Progenitor cell of endocrine pancreas (in vitro differentiated cells): ENCODE measurements around the gene LTV1. TPM values are rescaled to one million over a fixed set of nuclear protein-coding genes. Genes with fewer than 3 reads are reported as not detected.

Experiments
- DNase-seq: peaks from one replicate; pipeline ENCODE4 v3.0.0; 2021; ENCODE audit warnings: low spot score; ENCODE audit not compliant: unreplicated experiment
- H3K27ac Mint-ChIP-seq: 2 replicates; pipeline ENCODE4 v1.8.0; 2021; ENCODE audit warnings: mild to moderate bottlenecking, moderate library complexity, mixed read lengths
- H3K27me3 Mint-ChIP-seq: 2 replicates; pipeline ENCODE4 v1.8.0; 2021; ENCODE audit warnings: mixed read lengths
- H3K36me3 Mint-ChIP-seq: 2 replicates; pipeline ENCODE4 v1.8.0; 2022; ENCODE audit warnings: mixed read lengths; ENCODE audit not compliant: insufficient read depth
- H3K4me1 Mint-ChIP-seq: 2 replicates; pipeline ENCODE4 v1.8.0; 2021; ENCODE audit warnings: low read depth, mixed read lengths
- H3K4me3 Mint-ChIP-seq: 2 replicates; pipeline ENCODE4 v1.8.0; 2021; ENCODE audit warnings: low read depth, mild to moderate bottlenecking, moderate library complexity, mixed read lengths
- H3K9me3 Mint-ChIP-seq: 2 replicates; pipeline ENCODE4 v1.8.0; 2021; ENCODE audit warnings: low read depth, mixed read lengths
- total RNA-seq: library from RNA; stranded (reverse); gene quantifications from 2 replicates; pipeline ENCODE4 v1.2.1, GENCODE V29; 2021
- TF ChIP-seq, protein P1 (sequence below): fragments of 200-600 bp; sonication (generic); IDR thresholded peaks from one replicate; pipeline ENCODE4 v1.5.0; 2021; ENCODE audit warnings: antibody characterized with exemption, mild to moderate bottlenecking; ENCODE audit not compliant: unreplicated experiment

LTV1 gene
- total RNA-seq, 1 donor from 2014 or later, result 21.8 TPM

GRCh38 chr6:143885116-143885515 is 42.0 kb downstream of the LTV1 start:
- TF ChIP-seq, protein P1, sequence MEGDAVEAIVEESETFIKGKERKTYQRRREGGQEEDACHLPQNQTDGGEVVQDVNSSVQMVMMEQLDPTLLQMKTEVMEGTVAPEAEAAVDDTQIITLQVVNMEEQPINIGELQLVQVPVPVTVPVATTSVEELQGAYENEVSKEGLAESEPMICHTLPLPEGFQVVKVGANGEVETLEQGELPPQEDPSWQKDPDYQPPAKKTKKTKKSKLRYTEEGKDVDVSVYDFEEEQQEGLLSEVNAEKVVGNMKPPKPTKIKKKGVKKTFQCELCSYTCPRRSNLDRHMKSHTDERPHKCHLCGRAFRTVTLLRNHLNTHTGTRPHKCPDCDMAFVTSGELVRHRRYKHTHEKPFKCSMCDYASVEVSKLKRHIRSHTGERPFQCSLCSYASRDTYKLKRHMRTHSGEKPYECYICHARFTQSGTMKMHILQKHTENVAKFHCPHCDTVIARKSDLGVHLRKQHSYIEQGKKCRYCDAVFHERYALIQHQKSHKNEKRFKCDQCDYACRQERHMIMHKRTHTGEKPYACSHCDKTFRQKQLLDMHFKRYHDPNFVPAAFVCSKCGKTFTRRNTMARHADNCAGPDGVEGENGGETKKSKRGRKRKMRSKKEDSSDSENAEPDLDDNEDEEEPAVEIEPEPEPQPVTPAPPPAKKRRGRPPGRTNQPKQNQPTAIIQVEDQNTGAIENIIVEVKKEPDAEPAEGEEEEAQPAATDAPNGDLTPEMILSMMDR, result no peak
- no peak for DNase-seq
- H3K9me3 Mint-ChIP-seq, result no peaks in the 10 kb centered on the region

GRCh38 chr6:143894655-143895054 is 51.5 kb downstream of the LTV1 start:
- H3K9me3 Mint-ChIP-seq, result no peaks in the 10 kb centered on the region
- H3K4me3 Mint-ChIP-seq, result no peak overlapping the region
- no peaks in the 10 kb centered on the region for H3K27me3 Mint-ChIP-seq
- H3K27ac Mint-ChIP-seq, result no peak overlapping the region
- peaks cover 6% of the 10 kb centered on the region for H3K4me1 Mint-ChIP-seq
- no peaks in the 10 kb centered on the region for H3K36me3 Mint-ChIP-seq
- TF ChIP-seq, protein P1, result no peak
- DNase-seq, result no peak

More at GRCh38 chr6:143885116-143885515, 42.0 kb downstream of the LTV1 start:
- Mint-ChIP-seq H3K27me3 (no peaks in the 10 kb centered on the region), H3K4me1 (peaks cover 10% of the 10 kb centered on the region), H3K27ac (no peak overlapping the region), H3K36me3 (no peaks in the 10 kb centered on the region), H3K4me3 (no peak overlapping the region)

DNA sequence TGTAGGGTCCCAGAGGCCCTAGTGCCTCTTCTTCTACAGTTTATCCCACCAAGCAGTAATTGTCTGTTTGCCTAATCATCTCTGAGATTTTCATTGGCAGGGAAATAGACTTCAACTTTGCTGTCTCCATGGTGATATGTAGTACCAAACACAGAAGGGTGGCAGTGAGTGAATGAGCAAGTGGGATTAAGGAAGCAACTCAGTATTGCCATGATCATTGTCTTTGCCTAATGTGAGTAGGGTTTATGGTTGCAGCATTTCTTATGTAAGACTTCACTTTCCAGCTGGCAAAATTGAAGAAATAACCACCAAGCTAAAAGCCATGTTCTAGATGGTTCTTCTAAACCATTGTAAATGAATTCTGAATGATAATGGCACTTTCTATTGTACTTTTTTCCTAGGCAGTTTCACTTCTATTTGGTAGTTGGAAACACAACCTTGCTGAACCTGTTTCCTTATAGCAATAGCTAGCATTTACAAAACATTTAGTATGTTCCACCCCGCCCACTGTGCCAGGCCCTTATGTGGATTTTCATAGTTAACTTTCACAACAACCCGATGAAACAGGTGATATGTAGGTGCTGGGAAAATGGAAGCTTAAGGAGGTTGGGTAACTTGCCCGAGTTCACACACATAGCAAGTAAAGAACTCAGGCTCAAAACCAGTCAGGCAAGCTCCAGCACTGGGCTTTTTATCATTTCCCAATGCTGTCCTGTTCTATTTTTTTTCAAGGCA is 53.2 kb downstream of the LTV1 start:
- H3K27me3 Mint-ChIP-seq, result no peaks in the 10 kb centered on the region
- TF ChIP-seq, protein P1, result no peak
- H3K4me3 Mint-ChIP-seq, result no peak overlapping the region
- H3K27ac Mint-ChIP-seq, result no peak overlapping the region
- no peak for DNase-seq
- H3K4me1 Mint-ChIP-seq, result peaks cover 8% of the 10 kb centered on the region
- no peaks in the 10 kb centered on the region for H3K9me3 Mint-ChIP-seq
- no peaks in the 10 kb centered on the region for H3K36me3 Mint-ChIP-seq

GRCh38 chr6:143900358-143900757 is 57.2 kb downstream of the LTV1 start:
- Mint-ChIP-seq H3K9me3 (no peaks in the 10 kb centered on the region), H3K36me3 (no peaks in the 10 kb centered on the region), H3K4me3 (no peak overlapping the region), H3K27me3 (no peaks in the 10 kb centered on the region), H3K27ac (no peak overlapping the region), H3K4me1 (peaks cover 8% of the 10 kb centered on the region)
- TF ChIP-seq, protein P1, result no peak
- no peak for DNase-seq

- DNase-seq, result no peak
- no peaks in the 10 kb centered on the region for H3K36me3 Mint-ChIP-seq
- H3K9me3 Mint-ChIP-seq, result no peaks in the 10 kb centered on the region
- peaks cover 2% of the 10 kb centered on the region for H3K4me1 Mint-ChIP-seq
- H3K27me3 Mint-ChIP-seq, result no peaks in the 10 kb centered on the region
- H3K27ac Mint-ChIP-seq, result no peak overlapping the region
- no peak overlapping the region for H3K4me3 Mint-ChIP-seq
- TF ChIP-seq, protein P1, result no peak
These were observed 59.0 kb downstream of the LTV1 start for GRCh38 chr6:143901885-143902750.
